ENCODE measurements around the gene TKFC.

Gene TKFC

DNA sequence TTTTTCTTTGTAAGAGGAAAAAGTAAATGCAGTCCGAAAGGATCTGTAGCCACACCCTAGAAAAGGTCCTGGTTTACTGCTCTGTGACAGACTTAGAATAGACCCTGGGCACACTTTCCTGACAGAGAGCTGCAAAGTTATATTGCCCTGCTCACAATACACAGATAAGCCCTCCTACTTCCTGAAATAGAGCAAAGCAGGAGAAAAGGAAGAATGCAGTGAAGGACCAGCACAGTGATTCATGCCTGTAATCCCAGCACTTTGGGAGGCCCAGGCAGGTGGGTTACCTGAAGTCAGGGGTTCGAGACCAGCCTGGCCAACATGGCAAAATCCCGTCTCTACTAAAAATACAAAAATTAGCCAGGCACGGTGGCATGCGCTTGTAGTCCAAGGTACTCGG lies 26.5 kb downstream of the TKFC start:
- Histone ChIP-seq H3K4me3 (IDR thresholded peaks at IDR 0.05; ENCODE audit: insufficient read depth, low read depth, low read length) (no peak overlapping the region), H3K27me3 (ENCODE audit: insufficient read depth, low read depth) (no peaks in the 10 kb centered on the region), H3K9ac (no peak overlapping the region), H3K36me3 (ENCODE audit: insufficient read depth) (peaks cover 2% of the 10 kb centered on the region; the same call in 1 of the 2 replicates), H4K20me1 (ENCODE audit: insufficient read depth) (no peaks in the 10 kb centered on the region), H3K79me2 (ENCODE audit: insufficient read depth, low read depth) (peaks cover 46% of the 10 kb centered on the region), H2AFZ (ENCODE audit: low read depth) (no peak overlapping the region), H3K4me1 (ENCODE audit: low read depth, poor library complexity, severe bottlenecking) (peaks cover 36% of the 10 kb centered on the region), H3K27ac (no peak overlapping the region), H3K4me2 (peak overlapping the region; percentile 85; the same call in 1 of the 2 replicates)
- TF ChIP-seq, protein P1, sequence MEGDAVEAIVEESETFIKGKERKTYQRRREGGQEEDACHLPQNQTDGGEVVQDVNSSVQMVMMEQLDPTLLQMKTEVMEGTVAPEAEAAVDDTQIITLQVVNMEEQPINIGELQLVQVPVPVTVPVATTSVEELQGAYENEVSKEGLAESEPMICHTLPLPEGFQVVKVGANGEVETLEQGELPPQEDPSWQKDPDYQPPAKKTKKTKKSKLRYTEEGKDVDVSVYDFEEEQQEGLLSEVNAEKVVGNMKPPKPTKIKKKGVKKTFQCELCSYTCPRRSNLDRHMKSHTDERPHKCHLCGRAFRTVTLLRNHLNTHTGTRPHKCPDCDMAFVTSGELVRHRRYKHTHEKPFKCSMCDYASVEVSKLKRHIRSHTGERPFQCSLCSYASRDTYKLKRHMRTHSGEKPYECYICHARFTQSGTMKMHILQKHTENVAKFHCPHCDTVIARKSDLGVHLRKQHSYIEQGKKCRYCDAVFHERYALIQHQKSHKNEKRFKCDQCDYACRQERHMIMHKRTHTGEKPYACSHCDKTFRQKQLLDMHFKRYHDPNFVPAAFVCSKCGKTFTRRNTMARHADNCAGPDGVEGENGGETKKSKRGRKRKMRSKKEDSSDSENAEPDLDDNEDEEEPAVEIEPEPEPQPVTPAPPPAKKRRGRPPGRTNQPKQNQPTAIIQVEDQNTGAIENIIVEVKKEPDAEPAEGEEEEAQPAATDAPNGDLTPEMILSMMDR (conservative IDR thresholded peaks at IDR 0.05; ENCODE audit: low read depth, low read length) = no peak

DNA sequence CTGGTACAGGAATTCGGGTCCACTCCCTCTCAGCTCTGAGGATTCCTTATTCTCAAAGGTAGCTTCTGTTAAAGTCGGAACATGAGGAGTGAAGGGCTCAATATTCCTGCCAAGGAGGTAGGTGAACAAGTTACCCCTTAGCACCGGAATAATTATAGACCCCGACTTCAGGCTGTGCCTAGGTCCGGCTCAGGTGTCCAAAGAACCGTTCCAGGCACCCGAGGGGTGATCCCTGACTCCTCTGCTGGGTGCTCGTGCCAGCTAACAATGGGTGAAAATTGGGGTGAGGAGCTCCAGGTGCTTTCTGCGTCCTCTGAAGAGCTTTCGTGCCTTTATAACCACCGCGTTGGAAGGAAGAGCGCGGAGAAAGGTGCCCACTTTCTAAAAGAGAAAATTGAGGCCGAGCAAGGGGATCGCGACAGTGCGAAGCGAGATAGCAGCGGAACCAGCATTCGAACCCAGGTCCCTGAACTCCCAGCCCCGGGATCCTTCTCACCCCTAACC lies 28.3 kb downstream of the TKFC start:
- Histone ChIP-seq H3K4me3 (IDR thresholded peaks at IDR 0.05; ENCODE audit: insufficient read depth, low read depth, low read length) (peak overlapping the region; percentile 11), H3K27me3 (ENCODE audit: insufficient read depth, low read depth) (no peaks in the 10 kb centered on the region), H3K36me3 (ENCODE audit: insufficient read depth) (peaks cover 12% of the 10 kb centered on the region; the same call in 1 of the 2 replicates), H3K9ac (peak overlapping the region; percentile 96), H3K4me2 (peak overlapping the region; percentile 85), H3K4me1 (ENCODE audit: low read depth, poor library complexity, severe bottlenecking) (peaks cover 52% of the 10 kb centered on the region), H3K27ac (peak overlapping the region; percentile 94), H4K20me1 (ENCODE audit: insufficient read depth) (no peaks in the 10 kb centered on the region), H2AFZ (ENCODE audit: low read depth) (peak overlapping the region; percentile 64), H3K79me2 (ENCODE audit: insufficient read depth, low read depth) (peaks cover 50% of the 10 kb centered on the region)
- TF ChIP-seq, protein P1 (conservative IDR thresholded peaks at IDR 0.05; ENCODE audit: low read depth, low read length) = no peak

DNA sequence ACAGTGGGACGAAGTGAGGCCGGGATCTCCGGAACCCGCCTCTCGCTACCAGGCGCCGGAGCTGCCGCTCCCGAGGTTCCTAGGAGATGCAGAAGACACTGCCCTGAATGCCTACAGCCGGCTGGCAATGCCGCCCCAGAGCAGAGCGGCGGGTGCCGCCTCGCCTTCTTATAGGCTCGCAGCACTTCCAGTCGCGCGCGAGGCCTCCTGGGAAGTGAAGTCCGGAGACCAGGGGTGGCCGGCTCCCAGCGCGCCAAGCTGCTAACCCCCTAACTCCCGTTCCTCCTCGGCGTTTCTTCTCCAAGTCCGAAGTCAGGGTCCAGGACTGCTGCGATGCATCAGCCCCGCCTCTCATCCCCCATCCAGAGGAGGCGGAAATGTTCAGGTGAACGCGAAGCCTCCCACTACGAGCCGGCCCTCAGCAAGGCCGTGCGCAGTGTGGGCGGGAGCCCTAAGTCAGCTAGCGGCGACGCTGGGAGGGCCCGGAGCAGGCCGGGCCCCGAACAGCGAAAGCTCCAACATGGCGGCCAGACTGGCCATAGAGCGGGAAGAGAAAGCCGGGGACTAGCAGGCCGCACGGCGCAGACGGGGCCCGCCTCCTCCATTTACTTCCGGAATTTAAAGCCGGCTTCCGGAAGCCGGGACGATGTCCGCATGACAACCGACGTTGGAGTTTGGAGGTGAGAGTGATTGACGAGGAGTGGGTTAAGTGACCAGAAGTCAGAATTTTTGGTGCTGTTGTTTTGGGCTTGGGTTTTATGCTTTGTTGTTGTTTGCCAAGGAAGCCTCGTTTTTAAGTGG lies 28.9 kb downstream of the TKFC start, which contains the start of the genes CYB561A3 and TMEM138:
CYB561A3 (minus strand) TSS at position 142 of the 801 bp plus-strand sequence. CDS start 5,169 bp downstream, outside the sequence.
TMEM138 (plus strand) TSS at position 634 of the 801 bp plus-strand sequence. CDS start 2,017 bp downstream, outside the sequence.
- Histone ChIP-seq H3K4me2 (peak within 1 kb of the TSS; percentile 85), H2AFZ (ENCODE audit: low read depth) (peak within 1 kb of the TSS; percentile 64), H3K4me3 (IDR thresholded peaks at IDR 0.05; ENCODE audit: insufficient read depth, low read depth, low read length) (peak within 1 kb of the TSS; percentile 11), H3K27me3 (ENCODE audit: insufficient read depth, low read depth) (no peaks in the 10 kb centered on the region), H3K79me2 (ENCODE audit: insufficient read depth, low read depth) (peaks cover 50% of the 10 kb centered on the region), H3K27ac (peak within 1 kb of the TSS; percentile 94), H3K4me1 (ENCODE audit: low read depth, poor library complexity, severe bottlenecking) (peaks cover 59% of the 10 kb centered on the region), H4K20me1 (ENCODE audit: insufficient read depth) (no peaks in the 10 kb centered on the region), H3K9ac (peak within 1 kb of the TSS; percentile 96), H3K36me3 (ENCODE audit: insufficient read depth) (peaks cover 13% of the 10 kb centered on the region; the same call in 1 of the 2 replicates)
- TF ChIP-seq, protein P1 (conservative IDR thresholded peaks at IDR 0.05; ENCODE audit: low read depth, low read length) = no peak

GRCh38 chr11:61362542-61362875 lies 29.5 kb downstream of the TKFC start:
- H3K36me3 ChIP-seq (ENCODE audit: insufficient read depth) = peaks cover 15% of the 10 kb centered on the region; the same call in 1 of the 2 replicates
- H2AFZ ChIP-seq (ENCODE audit: low read depth) = peak overlapping the region; percentile 64

More at GRCh38 chr11:61362542-61362875, 29.5 kb downstream of the TKFC start:
- Histone ChIP-seq H3K4me3 (IDR thresholded peaks at IDR 0.05; ENCODE audit: insufficient read depth, low read depth, low read length) (peak overlapping the region; percentile 11), H3K4me1 (ENCODE audit: low read depth, poor library complexity, severe bottlenecking) (peaks cover 60% of the 10 kb centered on the region), H4K20me1 (ENCODE audit: insufficient read depth) (no peaks in the 10 kb centered on the region), H3K9ac (peak overlapping the region; percentile 96), H3K27ac (peak overlapping the region; percentile 94), H3K27me3 (ENCODE audit: insufficient read depth, low read depth) (no peaks in the 10 kb centered on the region), H3K4me2 (peak overlapping the region; percentile 69), H3K79me2 (ENCODE audit: insufficient read depth, low read depth) (peaks cover 50% of the 10 kb centered on the region)
- TF ChIP-seq, protein P1 (conservative IDR thresholded peaks at IDR 0.05; ENCODE audit: low read depth, low read length) = no peak

Data from KMS-11 (cell line).